RWPE1 (cell line): ENCODE measurements around the gene PGM1.

Source experiments
- CTCF ChIA-PET: fragments of 350-600 bp; sonication (Branson Sonifier 250); formaldehyde crosslinking; extraction: SDS; loops from one replicate; lab custom pipeline; 2021; lab: Yijun Ruan, JAX
- POLR2A ChIA-PET: fragments of 400-600 bp; formaldehyde crosslinking; extraction: SDS; loops from one replicate; lab custom pipeline; 2020; ENCODE audit warnings: antibody characterized with exemption; ENCODE audit not compliant: low non-redundant PET; lab: Yijun Ruan, JAX
- DNase-seq: peaks from one replicate; pipeline ENCODE4 v3.0.0; 2012; ENCODE audit warnings: low spot score
- H3K27ac ChIP-seq: fragments of 450-650 bp; 2 replicates; pipeline ENCODE4 v1.5.1; 2017
- TF ChIP-seq, protein P1 (sequence below): fragments of 450-650 bp; conservative IDR thresholded peaks from 2 replicates; pipeline ENCODE4 v1.5.1; 2017; ENCODE audit warnings: low read depth, mild to moderate bottlenecking

Gene PGM1

DNA sequence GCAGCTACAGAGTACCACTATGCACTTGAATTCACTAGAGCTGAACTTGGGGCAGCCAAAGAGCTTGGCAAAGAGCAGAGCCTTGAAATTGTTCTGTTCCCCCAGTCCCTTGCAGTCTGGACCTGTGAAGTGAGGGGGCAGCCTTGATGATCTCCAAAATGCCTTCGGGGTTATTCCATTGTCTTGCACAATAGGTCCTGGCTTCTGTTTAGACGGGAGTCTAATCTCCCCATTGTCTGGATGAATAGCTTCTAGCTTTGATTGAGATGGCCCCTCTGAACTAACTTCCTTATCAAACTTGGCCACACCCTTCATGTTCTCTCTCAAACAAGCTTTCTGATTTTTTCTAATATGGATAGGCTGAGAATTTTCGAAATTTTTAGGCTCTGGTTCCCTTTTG is 72.6 kb downstream of the PGM1 start:
- ChIA-PET CTCF (interaction anchor here (0.5 kb wide), 1 partner anchor 46 kb away, joined by 4 read pairs; no protein-coding TSS in a partner anchor), POLR2A (no interaction called here)
- TF ChIP-seq, protein P1, sequence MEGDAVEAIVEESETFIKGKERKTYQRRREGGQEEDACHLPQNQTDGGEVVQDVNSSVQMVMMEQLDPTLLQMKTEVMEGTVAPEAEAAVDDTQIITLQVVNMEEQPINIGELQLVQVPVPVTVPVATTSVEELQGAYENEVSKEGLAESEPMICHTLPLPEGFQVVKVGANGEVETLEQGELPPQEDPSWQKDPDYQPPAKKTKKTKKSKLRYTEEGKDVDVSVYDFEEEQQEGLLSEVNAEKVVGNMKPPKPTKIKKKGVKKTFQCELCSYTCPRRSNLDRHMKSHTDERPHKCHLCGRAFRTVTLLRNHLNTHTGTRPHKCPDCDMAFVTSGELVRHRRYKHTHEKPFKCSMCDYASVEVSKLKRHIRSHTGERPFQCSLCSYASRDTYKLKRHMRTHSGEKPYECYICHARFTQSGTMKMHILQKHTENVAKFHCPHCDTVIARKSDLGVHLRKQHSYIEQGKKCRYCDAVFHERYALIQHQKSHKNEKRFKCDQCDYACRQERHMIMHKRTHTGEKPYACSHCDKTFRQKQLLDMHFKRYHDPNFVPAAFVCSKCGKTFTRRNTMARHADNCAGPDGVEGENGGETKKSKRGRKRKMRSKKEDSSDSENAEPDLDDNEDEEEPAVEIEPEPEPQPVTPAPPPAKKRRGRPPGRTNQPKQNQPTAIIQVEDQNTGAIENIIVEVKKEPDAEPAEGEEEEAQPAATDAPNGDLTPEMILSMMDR: no peak
- H3K27ac ChIP-seq: no peak overlapping the region
- no peak for DNase-seq

DNA sequence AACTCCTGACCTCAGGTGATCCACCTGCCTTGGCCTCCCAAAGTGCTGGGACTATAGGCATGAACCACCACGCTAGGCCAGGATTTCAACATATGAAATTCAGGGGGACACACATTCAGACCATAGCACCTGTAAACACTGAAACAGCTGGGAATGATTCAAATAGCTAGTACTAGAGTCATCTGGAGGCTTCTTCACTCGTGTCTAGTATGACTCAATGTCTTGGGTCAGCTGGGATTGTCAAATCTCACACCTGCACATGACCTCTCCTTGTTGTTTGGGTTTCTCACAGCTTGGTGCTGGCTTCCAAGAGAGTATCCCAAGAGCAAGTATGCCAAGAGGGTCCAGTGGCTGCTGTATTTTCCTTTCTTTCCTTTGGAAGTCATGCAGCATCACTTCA is 75.1 kb downstream of the PGM1 start:
- ChIA-PET CTCF (no interaction called here), POLR2A (no interaction called here)
- H3K27ac ChIP-seq: no peak overlapping the region
- no peak for DNase-seq
- TF ChIP-seq, protein P1: no peak

DNA sequence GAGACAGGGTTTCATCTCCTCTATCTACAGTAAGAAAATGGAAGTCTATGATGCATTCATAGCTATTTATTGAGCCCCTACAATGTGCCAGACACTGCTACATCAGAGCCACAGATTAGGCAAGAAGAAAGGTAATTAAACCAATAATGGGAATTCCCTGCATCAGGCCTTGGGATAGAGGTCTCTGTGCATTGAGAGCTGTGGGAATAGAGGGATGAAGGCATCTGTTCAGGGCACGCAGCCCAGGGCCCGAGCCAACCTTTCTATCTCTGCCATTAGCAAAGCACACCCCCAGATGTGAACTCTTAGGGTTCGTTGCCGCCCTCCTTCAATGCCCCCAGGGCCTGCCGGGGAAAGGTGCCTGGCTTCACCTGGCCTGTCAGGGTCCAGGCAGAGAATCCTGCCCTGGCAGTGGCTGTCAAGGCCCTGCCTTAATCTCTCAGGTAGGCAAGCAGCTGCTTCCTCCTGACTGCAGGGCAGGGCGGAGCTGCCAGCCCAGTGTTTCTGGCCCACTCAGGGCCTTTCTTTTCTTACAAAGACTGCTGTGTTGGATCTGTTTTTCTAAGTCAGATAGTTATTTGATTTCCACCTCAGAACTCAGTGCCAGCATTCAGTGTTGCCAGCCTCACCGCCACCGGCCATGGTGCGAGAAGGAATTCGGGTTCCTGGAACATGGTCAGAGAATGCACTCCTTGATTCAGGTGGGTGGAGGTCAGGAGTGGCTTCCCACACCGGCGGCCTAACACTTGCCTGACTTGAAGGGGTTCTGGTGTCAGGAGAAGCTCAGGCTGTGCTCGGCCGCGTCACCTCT is 76.1 kb downstream of the PGM1 start:
- DNase-seq: no peak
- CTCF ChIA-PET: no interaction called here
- TF ChIP-seq, protein P1: no peak
- POLR2A ChIA-PET: no interaction called here
- peak overlapping the region; percentile 30; the same call in 1 of the 2 replicates for H3K27ac ChIP-seq

DNA sequence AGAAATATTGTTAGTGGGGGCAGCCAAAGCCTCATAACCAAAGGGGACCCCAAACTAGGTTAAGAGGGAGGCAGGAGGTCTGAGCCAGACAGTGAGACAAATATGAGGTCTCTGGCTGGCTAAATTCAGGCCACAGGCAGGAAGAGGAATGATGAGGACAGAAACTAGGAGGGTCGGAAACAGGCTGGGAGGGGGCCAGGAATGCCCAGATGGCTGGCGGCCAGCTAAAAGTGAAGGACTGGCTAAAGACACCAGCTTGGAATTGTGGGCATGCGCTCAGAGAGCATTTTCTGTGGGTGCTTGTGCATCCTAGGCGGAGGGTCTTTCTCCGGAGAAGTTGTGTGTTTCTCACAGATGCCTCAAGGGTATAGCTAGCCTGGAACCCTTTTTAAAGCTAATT is 77.0 kb downstream of the PGM1 start:
- no peak overlapping the region for H3K27ac ChIP-seq
- ChIA-PET CTCF (interaction anchor here (0.7 kb wide), 1 partner anchor 28 kb away, joined by 6 read pairs; no protein-coding TSS in a partner anchor), POLR2A (no interaction called here)
- DNase-seq: no peak
- TF ChIP-seq, protein P1: no peak

DNA sequence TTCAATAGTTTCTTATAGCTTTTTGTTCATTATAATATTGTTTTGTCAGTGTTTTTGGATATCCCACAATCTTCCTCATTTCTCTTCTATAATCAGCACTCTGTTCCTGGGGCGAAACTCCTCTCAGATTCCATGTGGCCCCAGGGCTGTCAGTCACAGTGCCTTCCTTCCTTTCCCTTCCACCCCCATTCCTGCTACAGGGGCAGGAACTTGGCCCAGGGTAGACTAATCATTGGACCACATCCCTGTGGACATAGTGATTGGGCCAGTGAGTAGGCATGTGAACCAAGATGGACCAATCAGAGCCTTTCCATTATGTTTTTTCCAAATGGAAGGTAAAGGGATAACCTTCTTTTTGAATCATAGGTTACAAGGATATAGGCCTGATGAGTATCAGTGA is 78.3 kb downstream of the PGM1 start:
- no peak overlapping the region for H3K27ac ChIP-seq
- TF ChIP-seq, protein P1: no peak
- DNase-seq: no peak
- ChIA-PET CTCF (no interaction called here), POLR2A (no interaction called here)

DNA sequence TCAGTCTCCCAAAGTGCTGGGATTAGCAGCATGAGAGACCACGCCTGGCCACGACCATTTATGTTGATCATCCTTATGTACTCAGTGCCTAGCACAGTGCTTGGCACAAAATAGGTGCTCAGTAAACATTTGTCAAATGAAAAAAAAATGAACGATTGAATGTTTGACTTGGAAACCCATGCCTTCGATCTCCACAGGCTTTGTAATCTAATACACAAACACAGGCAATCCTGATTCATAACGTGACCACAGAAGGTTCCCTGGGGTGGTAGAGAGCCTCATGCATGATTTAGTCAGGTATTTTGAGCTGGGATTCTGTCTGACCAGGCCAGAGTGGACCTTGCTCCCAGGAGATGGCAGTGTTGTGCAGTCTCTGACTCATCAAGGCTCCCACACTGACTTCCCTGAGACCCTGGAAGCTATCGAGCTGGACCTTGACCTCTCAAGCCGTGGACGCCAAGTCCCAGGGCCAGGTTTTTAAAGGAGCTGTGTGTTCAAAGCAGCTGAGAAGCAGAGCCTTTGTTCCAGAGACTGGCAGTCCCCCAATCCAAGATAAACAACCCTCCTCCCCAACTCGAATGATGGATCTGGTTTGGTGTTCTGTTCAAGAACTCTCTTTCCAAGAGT is 81.1 kb downstream of the PGM1 start:
- TF ChIP-seq, protein P1: no peak; the same call in 1 of the 2 replicates
- ChIA-PET CTCF (interaction anchor here (0.6 to 1.1 kb wide), 4 partner anchors 18 to 152 kb away, joined by 3 to 4 read pairs (median 3); no protein-coding TSS in a partner anchor), POLR2A (no interaction called here)
- no peak overlapping the region for H3K27ac ChIP-seq
- peak; percentile 66 for DNase-seq
